GM12892 (cell line): ENCODE results near the gene SPECC1.
"Not testable (repeated sequence)": the region's sequence is repeated elsewhere in the genome, so short reads cannot be mapped to it uniquely, and the experiment has no call there.

ENCODE experiments used
- DNase-seq: peaks from one replicate; pipeline ENCODE4 v3.0.0; 2011; ENCODE audit not compliant: insufficient read length
- FAIRE-seq: peaks from 2 replicates; lab custom pipeline; 2011; peaks lifted over from hg19 to GRCh38; lab: Jason Lieb, UNC
- POLR2A ChIP-seq: IDR thresholded peaks from 2 replicates; pipeline ENCODE4 v1.6.1; 2011; ENCODE audit warnings: low read depth, low read length, control low read depth
- POLR2AphosphoS5 ChIP-seq: IDR thresholded peaks from 2 replicates; pipeline ENCODE4 v1.6.1; 2011; ENCODE audit warnings: low read depth, low read length, control low read depth
- TAF1 ChIP-seq: IDR thresholded peaks from 2 replicates; pipeline ENCODE4 v1.6.1; 2011; ENCODE audit warnings: low read depth, mild to moderate bottlenecking, control low read depth, low read length, borderline replicate concordance

SPECC1 gene

GRCh38 chr17:20026960-20027359, 17.8 kb downstream of the SPECC1 start:
- TF ChIP-seq TAF1 (no peak), POLR2A (no peak), POLR2AphosphoS5 (no peak)
- FAIRE-seq (no peak), DNase-seq (no peak)

GRCh38 chr17:20028443-20028842, 19.3 kb downstream of the SPECC1 start:
- FAIRE-seq (no peak), DNase-seq (no peak)
- TF ChIP-seq POLR2AphosphoS5 (no peak), POLR2A (no peak), TAF1 (no peak)

GRCh38 chr17:20032636-20033035, 23.5 kb downstream of the SPECC1 start:
- no peak for FAIRE-seq

GRCh38 chr17:20033415-20033814, 24.3 kb downstream of the SPECC1 start:
- FAIRE-seq: no peak
- TF ChIP-seq POLR2A: no peak
- TF ChIP-seq POLR2AphosphoS5: no peak
- no peak for TF ChIP-seq TAF1
- no peak for DNase-seq

More at GRCh38 chr17:20032636-20033035, 23.5 kb downstream of the SPECC1 start:
- DNase-seq: no peak
- TF ChIP-seq POLR2AphosphoS5 (no peak), POLR2A (no peak), TAF1 (no peak)

- FAIRE-seq (no peak), DNase-seq (no peak)
- TF ChIP-seq POLR2A: no peak
- TF ChIP-seq POLR2AphosphoS5: no peak
- TF ChIP-seq TAF1: no peak
Observed at GRCh38 chr17:20035501-20035900, 26.3 kb downstream of the SPECC1 start.

GRCh38 chr17:20037286-20037685, 28.1 kb downstream of the SPECC1 start:
- not testable (repeated sequence) for FAIRE-seq, DNase-seq

- DNase-seq (no peak), FAIRE-seq (no peak)
- no peak for TF ChIP-seq POLR2AphosphoS5
- no peak for TF ChIP-seq POLR2A
- no peak for TF ChIP-seq TAF1
Observed at GRCh38 chr17:20039037-20039436, 29.9 kb downstream of the SPECC1 start.

GRCh38 chr17:20040216-20040615, 31.1 kb downstream of the SPECC1 start:
- TF ChIP-seq TAF1: no peak
- no peak for TF ChIP-seq POLR2AphosphoS5
- no peak for TF ChIP-seq POLR2A
- DNase-seq: no peak
- no peak for FAIRE-seq

- no peak for FAIRE-seq
- DNase-seq: no peak
- no peak for TF ChIP-seq POLR2AphosphoS5
- no peak for TF ChIP-seq TAF1
- no peak for TF ChIP-seq POLR2A
Observed at GRCh38 chr17:20043021-20043420, 33.9 kb downstream of the SPECC1 start.

- no peak for TF ChIP-seq POLR2A
- no peak for TF ChIP-seq POLR2AphosphoS5
- TF ChIP-seq TAF1: no peak
- DNase-seq: no peak
- FAIRE-seq: peak; percentile 54
Observed at GRCh38 chr17:20045476-20045875, 36.3 kb downstream of the SPECC1 start.

- TF ChIP-seq POLR2AphosphoS5 (no peak), POLR2A (no peak), TAF1 (no peak)
- FAIRE-seq: no peak
- DNase-seq: no peak
Observed at GRCh38 chr17:20046629-20047028, 37.5 kb downstream of the SPECC1 start.

GRCh38 chr17:20051624-20052023, 42.5 kb downstream of the SPECC1 start:
- FAIRE-seq (no peak), DNase-seq (no peak)
- TF ChIP-seq POLR2AphosphoS5: no peak
- TF ChIP-seq TAF1: no peak
- no peak for TF ChIP-seq POLR2A
